Common myeloid progenitor, CD34-positive (primary cell): ENCODE measurements around the gene MITF.

Experiments used
- CTCF ChIA-PET: fragments of 350-600 bp; sonication (Branson Sonifier 250); formaldehyde crosslinking; loops from one replicate; lab custom pipeline; 2021; ENCODE audit warnings: antibody characterized with exemption; lab: Charles Lee
- POLR2A ChIA-PET: fragments of 350-600 bp; sonication (Branson Sonifier 250); formaldehyde crosslinking; loops from one replicate; lab custom pipeline; 2021; ENCODE audit warnings: antibody characterized with exemption; lab: Charles Lee
- DNase-seq, 3 donors: peaks; one replicate each; pipeline versions ENCODE4 v3.0.0 to v3.0.0-alpha.2; 2013
- H3K27ac ChIP-seq, 2 experiments: 1 replicate in 1 of 2; 2 replicates in 1 of 2; pipeline ENCODE4 v1.7.0; 2013; ENCODE audit warnings: inconsistent platforms in 2 of 2, low read length in 2 of 2, mild to moderate bottlenecking in 2 of 2, low read depth in 1 of 2, moderate library complexity in 1 of 2; ENCODE audit not compliant: severe bottlenecking in 2 of 2, insufficient read depth in 1 of 2, poor library complexity in 1 of 2
- H3K27me3 ChIP-seq, 5 experiments: replicated peaks in 2 of 5; 1 replicate in 3 of 5; 2 replicates in 2 of 5; pipeline versions ENCODE4 v1.6.1 to v1.7.0; 2013; ENCODE audit warnings: low read length in 4 of 5, mild to moderate bottlenecking in 2 of 5, moderate library complexity in 2 of 5, inconsistent platforms in 1 of 5; ENCODE audit not compliant: insufficient read depth in 5 of 5, control insufficient read depth in 4 of 5
- H3K36me3 ChIP-seq, 4 experiments: 1 replicate in 2 of 4; 2 replicates in 2 of 4; pipeline versions ENCODE4 v1.6.1 to v1.7.0; 2013; ENCODE audit warnings: low read length in 3 of 4, control low read depth in 1 of 4, mild to moderate bottlenecking in 1 of 4; ENCODE audit not compliant: control insufficient read depth in 4 of 4, insufficient read depth in 4 of 4
- H3K4me1 ChIP-seq, 4 experiments: 1 replicate in 3 of 4; 2 replicates in 1 of 4; pipeline versions ENCODE4 v1.6.1 to v1.7.1; 2013; ENCODE audit warnings: low read length in 3 of 4, mild to moderate bottlenecking in 3 of 4, control low read depth in 1 of 4, inconsistent platforms in 1 of 4, moderate library complexity in 1 of 4; ENCODE audit not compliant: control insufficient read depth in 4 of 4, insufficient read depth in 4 of 4; ENCODE audit errors: control extremely low read depth in 1 of 4
- H3K4me3 ChIP-seq, 7 experiments: 1 replicate in 4 of 7; 2 replicates in 3 of 7; pipeline versions ENCODE4 v1.5.1 to v1.7.0; 2013; ENCODE audit warnings: mild to moderate bottlenecking in 7 of 7, low read length in 6 of 7, moderate library complexity in 6 of 7, inconsistent platforms in 2 of 7, low read depth in 2 of 7, control low read depth in 1 of 7; ENCODE audit not compliant: insufficient read depth in 4 of 7, control insufficient read depth in 1 of 7; ENCODE audit errors: extremely low read depth in 1 of 7
- H3K9me3 ChIP-seq, 5 experiments: 1 replicate in 4 of 5; 2 replicates in 1 of 5; pipeline versions ENCODE4 v1.6.1 to v1.7.1; 2013; ENCODE audit warnings: low read length in 4 of 5, mild to moderate bottlenecking in 2 of 5, inconsistent platforms in 1 of 5, low read depth in 1 of 5, moderate library complexity in 1 of 5; ENCODE audit not compliant: control insufficient read depth in 4 of 5, insufficient read depth in 2 of 5; ENCODE audit errors: control extremely low read depth in 1 of 5
- WGBS: methylation state at CpG from one replicate; pipeline ENCODE4 v1.1.5; 2013; ENCODE audit not compliant: insufficient coverage; 5-methylcytosine and 5-hydroxymethylcytosine counted together

MITF gene

GRCh38 chr3:69970827-69971226, 231.6 kb downstream of the MITF start:
- ChIA-PET CTCF (no interaction called here), POLR2A (no interaction called here)
- peak in 2 of 3 donors; percentile 15 for DNase-seq
- no peak overlapping the region for H3K27ac ChIP-seq
- H3K4me1 ChIP-seq = peaks cover 0 to 6% (median 0%) of the 10 kb centered on the region in 4 experiments
- no peaks in the 10 kb centered on the region for H3K27me3 ChIP-seq
- no peaks in the 10 kb centered on the region for H3K36me3 ChIP-seq
- no CpG with 5 or more reads among the region's 5 CpGs for WGBS
- no peaks in the 10 kb centered on the region for H3K9me3 ChIP-seq
- no peak overlapping the region for H3K4me3 ChIP-seq

GRCh38 chr3:69972672-69973071, 233.4 kb downstream of the MITF start:
- Histone ChIP-seq H3K4me3 (no peak overlapping the region), H3K36me3 (no peaks in the 10 kb centered on the region), H3K9me3 (peaks cover 0 to 6% (median 0%) of the 10 kb centered on the region in 5 experiments), H3K27me3 (no peaks in the 10 kb centered on the region), H3K4me1 (peaks cover 0 to 6% (median 0%) of the 10 kb centered on the region in 4 experiments), H3K27ac (no peak overlapping the region)
- ChIA-PET CTCF (interaction anchor here (1.2 kb wide), 1 partner anchor 30 kb away, joined by 5 read pairs; no protein-coding TSS in a partner anchor), POLR2A (no interaction called here)
- DNase-seq = no peak
- no CpG with 5 or more reads among the region's 4 CpGs for whole genome bisulfite sequencing

DNA sequence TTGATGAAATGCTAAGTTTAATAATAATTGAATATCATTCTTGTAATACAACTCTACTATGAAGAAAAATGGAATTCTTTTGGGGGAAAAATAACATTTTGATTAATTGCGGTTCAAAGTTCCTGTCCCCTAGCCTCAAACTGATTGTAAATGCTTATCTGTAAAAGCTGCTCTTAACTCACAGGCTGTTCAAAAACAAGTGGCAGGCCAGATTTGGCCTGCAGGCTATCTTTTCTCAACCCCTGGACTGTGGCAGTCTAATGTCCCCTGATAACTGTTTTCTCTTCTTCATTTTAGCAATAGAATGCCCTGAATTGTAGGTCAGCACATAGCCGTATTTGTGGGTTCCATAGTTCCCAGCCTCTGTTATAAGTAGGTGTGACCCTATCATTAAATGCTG, 236.8 kb downstream of the MITF start:
- ChIA-PET POLR2A (no interaction called here), CTCF (no interaction called here)
- no peak for DNase-seq
- no peaks in the 10 kb centered on the region for H3K36me3 ChIP-seq
- peaks cover 0 to 3% (median 0%) of the 10 kb centered on the region in 4 experiments for H3K4me1 ChIP-seq
- no peak overlapping the region for H3K27ac ChIP-seq
- WGBS = 89% methylated on average over 1 of the region's 2 CpGs
- H3K27me3 ChIP-seq = no peaks in the 10 kb centered on the region
- H3K4me3 ChIP-seq = no peak overlapping the region
- peaks cover 0 to 24% (median 5%) of the 10 kb centered on the region in 5 experiments for H3K9me3 ChIP-seq

GRCh38 chr3:69983546-69984265, 244.4 kb downstream of the MITF start:
- 100% methylated on average over 3 of the region's 5 CpGs for WGBS
- no peak for DNase-seq
- POLR2A ChIA-PET = no interaction called here
- peaks cover 0 to 10% (median 2%) of the 10 kb centered on the region in 5 experiments for H3K9me3 ChIP-seq
- H3K27me3 ChIP-seq = no peaks in the 10 kb centered on the region
- H3K36me3 ChIP-seq = no peaks in the 10 kb centered on the region
- H3K27ac ChIP-seq = no peak overlapping the region
- CTCF ChIA-PET = no interaction called here
- H3K4me3 ChIP-seq = no peak overlapping the region
- no peaks in the 10 kb centered on the region for H3K4me1 ChIP-seq

DNA sequence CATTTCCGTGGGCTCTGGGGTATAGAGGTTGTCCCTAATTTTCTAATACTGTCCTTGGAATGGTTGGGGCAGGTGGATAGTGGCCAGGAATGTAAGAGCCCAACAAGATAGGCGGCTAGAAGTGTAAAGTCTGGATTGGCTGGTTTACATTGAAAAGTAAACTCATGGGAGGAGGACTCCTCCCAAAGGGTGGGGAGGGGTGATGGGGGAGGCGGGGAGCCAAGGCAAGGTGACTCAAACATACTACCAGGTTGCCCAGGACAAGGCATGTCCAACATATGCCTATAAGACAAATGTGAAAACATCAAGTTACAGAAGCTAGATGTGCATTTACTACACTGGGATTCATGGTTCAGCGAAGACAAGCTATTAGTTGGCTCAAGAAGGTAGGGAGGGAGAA, 246.0 kb downstream of the MITF start:
- Histone ChIP-seq H3K4me3 (no peak overlapping the region), H3K4me1 (no peaks in the 10 kb centered on the region), H3K9me3 (peaks cover 0 to 2% (median 0%) of the 10 kb centered on the region in 5 experiments), H3K36me3 (no peaks in the 10 kb centered on the region), H3K27me3 (no peaks in the 10 kb centered on the region), H3K27ac (no peak overlapping the region)
- 100% methylated on average over 4 of the region's 4 CpGs for WGBS
- ChIA-PET CTCF (interaction anchor here (1.6 kb wide), 1 partner anchor 110 kb away, joined by 3 read pairs; no protein-coding TSS in a partner anchor), POLR2A (no interaction called here)
- DNase-seq = no peak

GRCh38 chr3:69986419-69986818, 247.2 kb downstream of the MITF start:
- DNase-seq = no peak
- ChIA-PET POLR2A (no interaction called here), CTCF (no interaction called here)
- no peaks in the 10 kb centered on the region for H3K4me1 ChIP-seq
- no peak overlapping the region for H3K27ac ChIP-seq
- H3K9me3 ChIP-seq = no peaks in the 10 kb centered on the region
- no peak overlapping the region for H3K4me3 ChIP-seq
- no peaks in the 10 kb centered on the region for H3K36me3 ChIP-seq
- WGBS = 100% methylated on average over 3 of the region's 6 CpGs
- H3K27me3 ChIP-seq = no peaks in the 10 kb centered on the region

GRCh38 chr3:69987833-69988232, 248.6 kb downstream of the MITF start:
- no peaks in the 10 kb centered on the region for H3K4me1 ChIP-seq
- H3K27ac ChIP-seq = no peak overlapping the region
- ChIA-PET CTCF (no interaction called here), POLR2A (no interaction called here)
- no peaks in the 10 kb centered on the region for H3K27me3 ChIP-seq
- WGBS = 100% methylated on average over 4 of the region's 6 CpGs
- DNase-seq = no peak
- H3K9me3 ChIP-seq = no peaks in the 10 kb centered on the region
- H3K4me3 ChIP-seq = no peak overlapping the region
- no peaks in the 10 kb centered on the region for H3K36me3 ChIP-seq
